GM21515 (cell line): ENCODE data around the gene PDYN.

ENCODE experiments used
- ATAC-seq: cut with Tn5 transposase; IDR thresholded peaks from one replicate; pipeline ENCODE4 v1.9.1; 2021; ENCODE audit not compliant: unreplicated experiment

The PDYN gene

GRCh38 chr20:1935696-1936366, 58.0 kb downstream of the PDYN start:
- no peak for ATAC-seq

- ATAC-seq = no peak
Measured at GRCh38 chr20:1934721-1935573, 58.9 kb downstream of the PDYN start.

- ATAC-seq = no peak
Measured at GRCh38 chr20:1934156-1934555, 59.7 kb downstream of the PDYN start.

- ATAC-seq = no peak
Measured at GRCh38 chr20:1933465-1933870, 60.4 kb downstream of the PDYN start.

GRCh38 chr20:1932971-1933370, 60.9 kb downstream of the PDYN start:
- no peak for ATAC-seq

GRCh38 chr20:1931830-1932229, 62.0 kb downstream of the PDYN start:
- no peak for ATAC-seq

- ATAC-seq = no peak
Measured at GRCh38 chr20:1930165-1930564, 63.7 kb downstream of the PDYN start.

GRCh38 chr20:1929460-1929859, 64.4 kb downstream of the PDYN start:
- no peak for ATAC-seq

GRCh38 chr20:1928782-1929181, 65.1 kb downstream of the PDYN start:
- no peak for ATAC-seq
